ENCODE measurements around the gene ACAA2.

The ACAA2 gene, protein sequence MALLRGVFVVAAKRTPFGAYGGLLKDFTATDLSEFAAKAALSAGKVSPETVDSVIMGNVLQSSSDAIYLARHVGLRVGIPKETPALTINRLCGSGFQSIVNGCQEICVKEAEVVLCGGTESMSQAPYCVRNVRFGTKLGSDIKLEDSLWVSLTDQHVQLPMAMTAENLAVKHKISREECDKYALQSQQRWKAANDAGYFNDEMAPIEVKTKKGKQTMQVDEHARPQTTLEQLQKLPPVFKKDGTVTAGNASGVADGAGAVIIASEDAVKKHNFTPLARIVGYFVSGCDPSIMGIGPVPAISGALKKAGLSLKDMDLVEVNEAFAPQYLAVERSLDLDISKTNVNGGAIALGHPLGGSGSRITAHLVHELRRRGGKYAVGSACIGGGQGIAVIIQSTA

DNA sequence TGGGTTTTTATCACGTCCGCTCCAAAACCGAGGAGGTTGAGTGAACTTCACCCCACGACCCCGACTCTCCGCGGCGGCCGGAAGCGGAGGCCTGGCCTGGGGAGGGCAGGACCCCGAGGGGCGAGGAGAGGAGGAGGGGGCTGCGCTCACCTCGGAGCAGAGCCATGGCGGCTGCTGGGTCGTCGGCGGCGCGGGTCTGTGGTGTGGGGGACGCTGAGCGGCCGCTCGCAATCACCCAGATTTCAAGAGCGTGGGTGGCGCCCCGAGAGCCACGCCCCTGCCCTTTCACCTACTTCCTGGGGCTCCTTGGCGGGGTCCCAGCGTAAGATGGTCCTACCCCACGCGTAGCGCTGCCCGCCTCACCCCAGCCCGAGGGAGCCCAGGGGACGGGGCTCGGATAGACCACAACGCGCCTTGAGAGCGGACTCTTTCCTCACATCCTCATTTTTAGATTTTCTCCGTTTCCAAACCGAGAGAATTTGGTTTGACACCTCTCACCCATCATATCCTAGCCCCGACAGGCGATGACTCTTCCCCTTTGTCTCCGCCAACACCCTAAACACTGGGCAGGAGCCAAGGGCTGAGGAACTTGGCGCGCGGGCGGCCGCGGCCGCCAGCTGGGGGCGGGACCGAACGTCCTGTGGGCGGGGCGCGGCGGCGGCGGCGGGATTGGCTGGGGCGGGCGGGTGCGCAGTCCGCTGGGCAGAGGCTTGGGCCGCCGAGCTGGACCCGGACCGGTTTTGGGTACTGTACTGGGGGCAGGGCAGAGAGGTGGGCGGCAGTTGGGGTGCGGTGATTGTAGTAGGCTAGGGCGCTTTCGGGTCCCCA lies at the start of gene ACAA2:
Gene ACAA2, minus strand, starts transcription at position 215 of the 828 bp plus-strand sequence. Its CDS starts 49 bp downstream, at position 166.
- peak; percentile 64 for DNase-seq (ENCODE audit: low read depth)

DNA sequence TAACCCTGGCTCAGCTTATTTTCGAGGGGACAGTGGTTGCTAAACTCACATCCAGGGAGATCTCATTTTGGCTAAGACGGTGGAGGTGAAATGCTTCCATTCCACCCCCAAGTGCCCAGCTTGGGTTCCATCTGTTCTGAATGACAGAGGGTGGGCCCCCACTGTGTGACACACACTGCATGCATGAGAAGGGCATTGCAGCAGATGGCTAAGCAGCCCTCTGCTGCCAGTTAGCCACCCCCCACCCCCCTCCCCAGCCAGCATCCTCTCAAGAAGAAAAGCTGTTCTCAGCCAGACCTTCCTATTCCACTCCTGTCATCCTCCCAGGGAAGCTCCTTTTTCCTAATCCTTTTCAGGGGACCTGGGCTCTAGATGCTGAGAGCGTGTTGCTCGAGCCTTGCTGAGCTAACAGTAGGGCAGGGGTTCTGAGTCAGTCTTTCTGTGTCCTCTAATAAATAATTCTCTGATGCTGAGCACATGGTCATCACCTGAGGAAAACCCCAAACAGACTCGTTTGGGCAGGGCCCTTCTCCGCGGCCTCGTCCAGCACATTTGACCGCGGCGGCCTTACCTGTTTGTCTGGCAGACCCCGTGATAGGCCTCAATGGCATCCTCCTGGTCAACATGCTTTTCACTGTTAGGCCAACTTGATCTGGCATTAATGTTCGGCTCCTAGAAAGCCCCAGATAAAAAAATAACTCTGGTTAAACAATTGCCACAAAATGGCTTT lies 49.5 kb upstream of the ACAA2 start:
- DNase-seq (ENCODE audit: low read depth) = no peak

DNA sequence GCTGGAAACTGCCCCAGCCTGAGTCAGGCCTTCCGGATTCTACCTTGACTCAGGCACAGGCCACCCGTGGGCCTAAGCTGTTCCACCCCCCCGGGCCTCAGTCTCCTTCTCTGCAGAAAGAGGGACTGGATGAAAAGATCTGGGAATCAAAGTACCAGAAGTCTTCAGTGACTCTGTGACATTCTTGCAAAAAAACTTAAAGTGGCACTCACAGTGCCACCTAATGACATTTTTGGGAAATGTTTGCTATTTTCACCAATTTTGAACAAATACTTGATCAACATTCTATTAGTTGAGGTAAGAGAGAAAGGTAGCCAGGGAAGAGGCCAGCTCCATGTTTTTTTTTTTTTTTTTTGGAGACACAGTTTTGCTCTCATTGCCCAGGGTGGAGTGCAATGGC lies 48.3 kb upstream of the ACAA2 start:
- no peak for DNase-seq (ENCODE audit: low read depth)

DNA sequence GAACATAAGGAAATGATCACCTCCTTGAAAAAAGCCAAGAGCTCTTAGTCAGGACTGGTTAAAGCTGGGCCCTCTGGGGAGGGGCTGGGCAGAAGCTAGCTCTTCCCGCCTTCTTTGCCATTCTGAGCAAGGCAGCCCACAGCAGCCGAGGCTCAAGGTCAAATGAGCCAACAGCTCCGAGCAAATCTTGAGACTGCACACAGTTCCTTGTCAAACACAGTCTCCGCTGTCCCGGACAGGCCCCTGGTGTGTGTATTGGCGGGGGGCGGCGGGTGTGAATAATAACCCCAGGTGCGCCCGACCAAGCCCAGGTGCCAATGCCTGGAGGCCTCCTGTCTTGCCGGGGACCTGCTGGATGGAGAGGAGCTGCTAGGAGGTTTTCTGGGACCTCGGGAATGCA lies 46.4 kb upstream of the ACAA2 start:
- DNase-seq (ENCODE audit: low read depth) = no peak

DNA sequence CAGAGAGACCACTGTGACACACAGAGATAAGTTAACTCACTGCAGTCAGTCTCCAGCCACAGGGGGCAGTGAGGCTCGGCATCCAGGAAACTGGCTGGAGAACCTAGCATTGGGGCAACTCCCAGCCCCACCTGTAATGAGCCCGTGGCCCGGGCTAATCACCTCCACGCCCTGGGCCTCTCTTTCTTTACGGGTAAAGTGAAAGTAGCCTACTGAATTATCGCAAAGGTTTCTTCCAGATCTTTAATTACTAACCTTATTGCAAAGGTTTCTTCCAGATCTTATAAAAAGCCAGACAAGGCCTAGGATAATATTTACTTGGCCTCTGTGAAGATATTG lies 45.7 kb upstream of the ACAA2 start:
- DNase-seq (ENCODE audit: low read depth) = no peak

DNA sequence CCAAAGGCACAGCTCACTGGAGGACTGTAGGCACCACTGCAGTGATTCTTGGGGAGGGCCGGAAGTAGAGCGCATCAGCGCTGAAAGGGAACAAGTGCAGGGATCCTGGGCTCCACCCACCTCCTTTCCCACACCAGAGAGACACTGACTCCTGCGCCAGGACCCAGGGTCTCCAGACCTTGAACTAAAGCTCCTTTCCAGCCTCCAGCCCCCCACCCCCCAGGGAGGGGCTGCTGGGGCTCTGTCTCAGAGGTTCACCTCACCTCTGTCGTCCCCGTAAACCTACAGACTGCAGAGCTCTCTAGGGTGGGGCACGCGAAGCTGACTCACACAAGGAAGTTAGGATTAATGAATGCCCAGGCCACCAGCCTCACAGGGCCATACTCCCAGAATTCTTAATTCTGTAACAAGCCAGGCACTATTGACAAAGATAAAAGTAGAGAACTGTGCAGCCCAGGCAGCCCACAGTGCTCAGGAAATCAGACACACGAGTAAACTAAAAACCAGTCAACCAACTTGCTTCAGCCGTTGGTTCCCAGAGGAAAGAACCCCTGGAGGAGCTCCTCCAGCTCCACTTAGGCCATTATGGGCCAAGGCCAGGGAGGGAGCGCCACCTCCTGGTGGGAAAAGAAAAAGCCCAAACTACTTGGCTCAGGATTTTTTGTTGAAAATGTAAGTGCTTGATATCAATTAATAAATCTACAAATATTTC lies 45.1 kb upstream of the ACAA2 start:
- peak; percentile 49 for DNase-seq (ENCODE audit: low read depth)

DNA sequence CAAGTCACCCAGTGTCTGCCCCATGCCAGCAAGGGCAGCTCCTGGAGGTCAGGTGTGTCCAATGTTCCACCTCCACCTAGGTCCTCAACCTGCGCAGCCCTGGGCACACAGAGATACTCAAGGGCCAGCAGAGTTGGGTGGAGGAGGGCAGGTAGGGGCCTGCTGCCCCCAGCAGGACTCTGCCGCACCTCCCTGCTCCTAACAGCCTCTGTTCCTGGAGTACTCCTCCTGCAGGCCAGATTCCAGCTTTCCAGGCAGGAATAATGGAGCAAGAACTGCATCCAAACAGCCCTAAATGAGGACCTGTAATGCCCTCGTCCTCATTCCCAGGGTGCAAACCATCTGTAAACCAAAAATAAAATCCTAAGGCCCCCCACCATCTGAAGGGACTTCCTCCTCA lies 44.4 kb upstream of the ACAA2 start:
- DNase-seq (ENCODE audit: low read depth) = no peak

DNA sequence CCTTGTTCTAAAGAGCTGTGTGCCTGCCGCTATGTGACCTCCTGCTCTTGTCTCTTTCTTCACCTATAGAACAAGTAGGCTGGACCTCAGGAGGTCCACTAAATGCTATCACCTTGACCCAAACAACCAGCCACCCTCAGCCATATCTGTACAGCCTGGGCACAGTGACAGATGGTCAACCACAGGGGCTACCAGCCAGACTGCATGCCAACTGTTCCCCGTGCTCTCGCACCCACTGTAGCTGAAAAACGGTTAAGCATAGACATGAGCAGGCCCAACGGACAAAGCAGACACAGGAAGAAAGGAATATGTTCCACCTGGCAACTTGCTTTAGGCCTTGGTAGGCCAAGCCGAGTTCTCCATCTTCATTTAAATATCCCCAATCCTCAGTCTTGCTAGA lies 43.2 kb upstream of the ACAA2 start:
- no peak for DNase-seq (ENCODE audit: low read depth)

DNA sequence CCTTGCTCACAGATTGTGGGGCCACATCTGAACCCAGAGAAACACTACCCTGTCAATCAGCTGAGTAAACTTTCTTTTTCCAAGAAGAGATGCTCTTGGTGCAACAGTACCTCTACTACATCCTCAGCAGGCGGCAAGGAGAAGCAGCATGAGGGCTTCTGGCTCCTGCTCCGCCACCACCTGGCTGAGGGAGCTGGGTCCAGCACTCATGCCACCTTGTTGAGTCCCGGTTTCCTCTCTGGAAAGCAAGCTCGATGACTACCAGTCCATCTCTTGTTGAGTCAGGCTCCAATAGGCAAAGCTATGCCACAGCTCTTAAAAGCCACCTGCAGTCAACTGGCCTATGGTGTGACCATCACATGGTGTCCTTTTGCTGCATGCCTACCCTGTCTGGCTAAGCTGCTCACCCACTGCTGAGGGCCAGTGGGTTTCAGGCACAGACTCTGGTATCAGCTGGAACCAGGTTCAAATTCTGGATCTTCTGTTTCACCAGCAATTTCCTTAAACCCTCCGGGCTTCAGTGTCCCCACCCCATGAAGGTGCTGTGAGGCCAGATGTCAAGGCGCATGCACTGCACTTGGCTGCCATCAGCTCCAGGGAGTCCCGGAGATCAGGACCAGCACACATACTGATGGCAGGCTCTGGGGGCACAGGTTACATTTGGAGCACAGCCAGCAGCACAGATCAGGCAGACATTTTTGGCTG lies 42.5 kb upstream of the ACAA2 start:
- DNase-seq (ENCODE audit: low read depth) = no peak

DNA sequence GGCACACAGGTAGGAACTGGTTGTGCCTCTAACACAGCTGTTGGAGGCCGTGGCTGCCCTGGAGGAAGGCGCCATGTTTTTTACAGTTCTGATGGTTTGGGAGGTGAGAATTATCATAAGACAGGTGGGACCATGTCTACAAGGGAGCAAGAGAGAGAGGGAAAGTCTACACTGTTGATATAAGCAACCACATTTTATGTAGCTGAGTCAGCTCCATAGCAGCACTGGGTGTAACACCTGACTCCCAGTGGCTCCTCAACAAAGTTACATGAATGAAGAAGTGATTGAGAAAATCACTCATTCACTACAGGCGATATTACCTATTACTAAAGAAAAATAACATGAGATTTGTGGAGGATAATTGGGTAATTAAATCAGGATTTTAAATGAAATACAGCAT lies 41.3 kb upstream of the ACAA2 start:
- DNase-seq (ENCODE audit: low read depth) = no peak

DNA sequence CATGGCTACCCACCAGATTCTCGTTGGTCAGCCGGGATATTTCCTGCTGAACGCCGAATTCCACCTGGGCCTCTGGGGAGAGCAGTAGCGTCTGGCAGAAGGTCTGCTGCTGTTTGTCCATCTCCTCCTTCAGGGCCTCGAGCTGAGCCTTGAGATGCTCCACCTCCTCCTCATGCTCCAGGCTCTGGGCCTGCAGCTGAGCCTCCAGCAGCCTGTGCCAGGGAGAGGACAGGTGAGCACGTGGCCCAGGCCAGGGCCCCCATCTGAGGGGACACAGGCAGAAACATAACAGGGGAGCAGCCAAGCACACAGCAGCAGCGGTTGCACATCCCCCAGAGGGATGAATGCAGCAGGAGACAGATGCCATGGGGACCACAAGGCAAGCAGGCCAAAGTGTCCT lies 40.1 kb upstream of the ACAA2 start:
- DNase-seq (ENCODE audit: low read depth) = no peak

DNA sequence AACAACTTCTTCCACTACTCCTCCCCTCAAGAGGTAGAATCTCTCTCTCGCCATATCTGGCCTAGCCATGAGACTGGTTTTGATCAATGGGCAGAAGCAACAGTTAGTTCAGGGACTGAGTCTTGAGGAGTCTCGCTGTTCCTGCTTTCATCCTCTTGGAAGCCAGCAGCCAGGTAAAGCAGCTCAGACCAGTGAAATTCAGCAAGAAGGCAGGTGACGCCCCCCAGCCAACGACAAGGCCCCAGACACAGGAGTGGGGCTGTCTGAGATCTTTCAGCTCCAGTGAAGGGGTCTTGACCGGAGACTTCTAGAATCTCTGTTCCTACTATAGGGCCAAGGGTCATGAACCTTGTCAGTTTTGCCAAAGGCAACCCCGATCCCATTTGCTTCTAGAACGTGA lies 39.7 kb upstream of the ACAA2 start:
- DNase-seq (ENCODE audit: low read depth) = no peak

DNA sequence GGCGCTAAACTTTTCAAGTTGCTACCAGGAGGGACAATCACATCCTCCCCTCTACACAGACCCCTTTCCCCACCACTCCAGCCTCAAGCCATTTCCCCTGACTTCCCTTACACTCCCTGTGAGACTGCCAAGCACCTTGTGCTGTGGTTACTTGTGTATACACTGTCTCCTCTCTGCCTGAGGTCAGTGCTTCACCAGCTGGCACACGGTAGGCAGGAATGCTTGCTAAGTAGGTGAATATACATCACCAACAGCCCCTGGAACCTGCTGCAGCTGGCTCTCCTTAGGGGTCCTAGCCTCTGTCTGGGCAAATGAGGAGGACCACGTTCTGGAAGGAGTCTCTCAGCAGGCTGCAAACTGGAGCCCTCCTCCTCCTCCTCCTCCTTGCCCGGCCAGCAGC lies 38.3 kb upstream of the ACAA2 start:
- no peak for DNase-seq (ENCODE audit: low read depth)

DNA sequence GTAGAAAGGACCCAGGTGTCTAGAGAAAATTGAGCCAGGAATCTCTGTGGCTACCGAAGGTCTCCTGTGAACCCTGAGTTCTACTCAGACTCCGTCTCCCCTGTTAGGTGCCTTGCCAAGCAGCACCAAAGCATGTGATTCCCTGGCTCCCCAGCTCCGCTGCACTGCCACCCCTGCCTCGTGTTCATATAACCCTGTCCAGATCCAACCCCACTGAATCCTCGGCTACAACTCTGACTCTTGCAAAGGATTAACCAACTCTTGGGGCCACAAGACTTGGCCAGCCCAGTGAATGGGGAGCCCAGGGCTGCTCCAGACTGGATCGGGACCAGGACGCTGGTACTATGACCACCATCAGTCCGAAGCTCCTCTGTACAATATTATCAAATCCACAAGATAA lies 37.3 kb upstream of the ACAA2 start:
- no peak for DNase-seq (ENCODE audit: low read depth)

DNA sequence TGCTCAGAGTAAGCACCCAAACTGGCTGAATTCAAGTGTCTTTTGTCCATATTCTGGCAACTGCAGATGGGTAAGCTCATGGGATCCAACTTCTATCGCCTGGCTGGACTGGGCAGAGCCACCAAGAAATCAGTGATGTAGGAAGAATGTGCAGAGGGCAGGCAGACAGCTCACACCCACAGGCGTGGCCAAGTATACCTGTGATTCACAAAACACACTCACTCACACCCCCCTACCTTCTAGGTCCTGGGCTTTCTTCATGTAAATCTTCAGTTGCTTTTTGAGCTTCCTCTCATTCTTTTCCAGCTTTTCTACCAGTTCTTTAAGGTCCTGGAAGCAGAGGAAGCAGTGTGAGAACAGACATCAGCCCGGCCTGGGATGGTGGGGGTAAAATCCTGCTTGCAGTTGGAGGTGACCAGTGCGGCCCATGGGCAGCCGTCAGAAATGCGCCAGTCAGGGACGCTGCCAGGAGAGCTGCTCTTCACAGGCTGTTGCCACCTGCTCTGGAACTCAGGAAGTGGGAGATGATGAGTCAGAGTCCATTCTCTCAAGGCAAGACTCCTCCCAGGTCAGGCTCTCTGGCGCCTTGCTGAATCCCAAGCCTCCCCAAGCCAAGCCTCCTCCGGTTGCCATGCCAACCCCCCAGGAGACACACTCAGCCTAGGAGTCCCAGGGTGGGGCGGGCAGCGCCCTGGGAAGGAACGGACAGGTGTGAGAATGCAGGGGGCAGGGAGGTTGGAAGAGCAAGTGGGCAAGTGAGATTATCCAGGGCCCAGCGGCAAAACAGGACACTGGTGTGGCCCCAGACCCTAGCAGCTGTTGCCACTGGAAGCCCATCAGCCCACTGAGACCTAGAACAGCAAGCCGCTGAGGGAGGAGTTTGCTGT lies 36.2 kb upstream of the ACAA2 start:
- DNase-seq (ENCODE audit: low read depth) = peak; percentile 82

DNA sequence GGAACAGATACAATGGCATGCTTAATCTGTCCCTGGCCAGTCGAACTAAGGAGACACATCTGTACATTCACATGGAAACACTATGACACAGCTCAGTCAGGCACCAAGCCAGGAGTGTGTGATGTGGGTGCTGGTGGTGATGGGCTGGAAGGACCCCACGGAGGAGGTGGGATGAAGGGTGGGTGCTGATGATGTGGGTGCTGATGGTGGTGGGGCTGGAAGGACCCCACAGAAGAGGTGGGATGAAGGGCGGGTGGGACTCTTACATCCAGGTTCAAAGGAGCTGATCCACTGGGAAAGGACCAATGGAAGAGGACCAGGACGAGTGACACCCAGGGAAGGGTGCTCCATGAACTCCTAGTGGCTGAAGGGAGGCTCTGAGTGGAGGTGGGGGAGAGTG lies 34.8 kb upstream of the ACAA2 start:
- DNase-seq (ENCODE audit: low read depth) = no peak

DNA sequence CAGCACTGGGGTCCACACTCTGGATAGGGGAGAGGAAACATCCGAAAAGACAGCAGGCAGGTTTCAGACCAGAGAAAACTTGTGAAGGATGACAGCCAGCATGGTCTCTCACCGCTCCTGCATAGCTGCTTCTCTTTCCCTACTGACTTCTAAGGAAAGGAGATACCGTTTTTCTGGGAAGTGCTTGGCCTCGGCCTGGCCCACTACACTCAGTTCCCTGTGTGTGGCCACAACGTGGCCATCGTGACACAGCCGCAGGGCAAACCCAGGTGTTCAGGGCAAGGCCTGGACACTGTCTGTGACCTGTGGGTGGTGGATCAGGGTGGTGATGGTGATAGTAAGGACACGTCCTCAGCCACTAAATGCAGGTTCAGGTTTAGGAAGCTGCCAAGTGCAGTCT lies 34.2 kb upstream of the ACAA2 start:
- DNase-seq (ENCODE audit: low read depth) = no peak

DNA sequence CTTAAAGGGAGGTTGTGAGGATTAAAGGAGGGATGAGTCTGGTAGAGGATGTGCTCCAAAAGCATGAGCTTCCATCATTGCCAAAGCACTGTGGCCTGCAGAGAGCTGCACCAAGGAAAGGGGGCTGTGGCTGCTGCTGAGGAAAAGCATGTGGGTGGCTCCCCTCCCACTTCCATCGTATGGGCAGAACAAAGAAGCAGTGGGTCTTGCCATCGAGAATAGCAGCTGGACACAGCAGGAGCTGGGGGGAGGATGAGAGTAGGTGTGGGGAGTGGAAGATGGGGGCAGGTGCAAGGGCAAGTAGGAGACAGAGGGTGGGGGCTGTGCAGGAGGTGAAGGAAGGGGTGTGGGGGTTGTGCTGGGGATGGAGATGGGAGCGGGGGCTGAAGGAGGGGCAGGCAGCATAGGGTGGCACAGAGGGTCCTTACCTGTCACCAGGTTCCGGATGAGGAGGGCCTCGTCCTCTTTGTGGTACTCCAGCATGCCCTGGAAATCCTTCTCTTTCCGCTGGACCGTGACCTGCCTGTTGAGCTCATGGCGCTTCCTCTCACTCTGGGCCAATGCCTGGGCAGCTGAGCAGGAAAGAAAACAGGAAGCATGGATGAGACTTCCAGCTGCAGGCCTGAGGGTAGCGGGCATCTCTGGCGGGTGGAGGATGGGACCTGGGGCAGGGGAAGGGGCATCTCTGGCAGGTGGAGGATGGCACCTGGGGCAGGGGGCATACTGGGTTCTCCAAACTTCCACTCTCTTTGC lies 33.6 kb upstream of the ACAA2 start:
- DNase-seq (ENCODE audit: low read depth) = no peak

DNA sequence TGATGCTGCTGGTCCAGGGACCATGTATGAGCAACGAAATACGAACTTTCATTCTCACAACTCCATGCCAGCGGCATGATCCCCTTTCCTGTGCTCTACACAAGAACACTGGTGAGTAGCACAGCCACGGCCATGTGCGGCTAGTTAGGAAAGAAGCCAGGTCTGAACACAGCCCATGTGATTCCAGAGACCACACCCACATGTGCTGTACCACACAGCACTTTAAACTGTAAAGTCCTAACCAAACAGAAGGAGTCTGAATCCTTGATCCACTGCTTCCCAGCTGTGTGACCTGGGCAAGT lies 33.0 kb upstream of the ACAA2 start:
- DNase-seq (ENCODE audit: low read depth) = no peak
